IMR-90 (cell line): ENCODE measurements around the gene TAP2. TPM values are rescaled to one million over a fixed set of nuclear protein-coding genes. Genes with fewer than 3 reads are reported as not detected.

ENCODE experiments used
- MAFK ChIP-seq: IDR thresholded peaks from 2 replicates; pipeline ENCODE4 v1.6.1; 2012; ENCODE audit warnings: low read depth, low read length, improper control_type of control experiment
- POLR2A ChIP-seq: IDR thresholded peaks from 2 replicates; pipeline ENCODE4 v1.6.1; 2012; ENCODE audit warnings: mild to moderate bottlenecking, low read depth, low read length
- RAD21 ChIP-seq: IDR thresholded peaks from 2 replicates; pipeline ENCODE4 v1.6.1; 2012; ENCODE audit warnings: low read length, improper control_type of control experiment
- RFX5 ChIP-seq: IDR thresholded peaks from 2 replicates; pipeline ENCODE4 v1.8.0; 2012; ENCODE audit warnings: low read depth, mild to moderate bottlenecking, low read length, moderate library complexity
- polyA plus RNA-seq, 3 experiments: library from polyadenylated mRNA; depleted of rRNA; stranded (reverse); fragments of >200 nt; gene quantifications; 2 replicates each; pipeline ENCODE4 v1.2.3, GENCODE V29; 2012; ENCODE audit warnings: low replicate concordance in 1 of 3
- total RNA-seq: library from RNA; depleted of rRNA; stranded (reverse); fragments of >200 nt; gene quantifications from 2 replicates; pipeline ENCODE4 v1.2.3, GENCODE V29; 2012

TAP2 gene
- total and polyA plus RNA-seq, 2 of the 4 experiments (the other 2 are of a cell fraction): 6.6 to 11.4 TPM

- TF ChIP-seq RFX5 (peak; percentile 99), RAD21 (peak; percentile 57), POLR2A (peak; percentile 41; the same call in 1 of the 2 replicates), MAFK (no peak)
These were observed 15.2 kb upstream of the TAP2 start, which contains the start of the genes PSMB9 and TAP1 (continued) for GRCh38 chr6:32853541-32854375.
